Thyroid gland (tissue), 4 donors: ENCODE measurements around the gene SLC44A4.

Experiments used
- POLR2A ChIP-seq, 2 donors: fragments of 450-650 bp; IDR thresholded peaks; one replicate each; pipeline ENCODE4 v1.6.1; 2017; ENCODE audit warnings: antibody characterized with exemption in 2 of 2, mild to moderate bottlenecking in 2 of 2, moderate library complexity in 1 of 2
- TF ChIP-seq, protein P1 (sequence below), 6 experiments: fragments of 200-600 bp in 3 of 6; fragments of 450-650 bp in 3 of 6; sonication (generic) in 3 of 6; IDR thresholded peaks; one replicate each; pipeline ENCODE4 v1.5.1; 2016 to 2019; ENCODE audit warnings: antibody characterized with exemption in 6 of 6, mild to moderate bottlenecking in 2 of 6, inconsistent platforms in 1 of 6, moderate library complexity in 1 of 6

GRCh38 chr6:31865205-31866118 lies 13.3 kb downstream of the SLC44A4 start:
- TF ChIP-seq, protein P1, sequence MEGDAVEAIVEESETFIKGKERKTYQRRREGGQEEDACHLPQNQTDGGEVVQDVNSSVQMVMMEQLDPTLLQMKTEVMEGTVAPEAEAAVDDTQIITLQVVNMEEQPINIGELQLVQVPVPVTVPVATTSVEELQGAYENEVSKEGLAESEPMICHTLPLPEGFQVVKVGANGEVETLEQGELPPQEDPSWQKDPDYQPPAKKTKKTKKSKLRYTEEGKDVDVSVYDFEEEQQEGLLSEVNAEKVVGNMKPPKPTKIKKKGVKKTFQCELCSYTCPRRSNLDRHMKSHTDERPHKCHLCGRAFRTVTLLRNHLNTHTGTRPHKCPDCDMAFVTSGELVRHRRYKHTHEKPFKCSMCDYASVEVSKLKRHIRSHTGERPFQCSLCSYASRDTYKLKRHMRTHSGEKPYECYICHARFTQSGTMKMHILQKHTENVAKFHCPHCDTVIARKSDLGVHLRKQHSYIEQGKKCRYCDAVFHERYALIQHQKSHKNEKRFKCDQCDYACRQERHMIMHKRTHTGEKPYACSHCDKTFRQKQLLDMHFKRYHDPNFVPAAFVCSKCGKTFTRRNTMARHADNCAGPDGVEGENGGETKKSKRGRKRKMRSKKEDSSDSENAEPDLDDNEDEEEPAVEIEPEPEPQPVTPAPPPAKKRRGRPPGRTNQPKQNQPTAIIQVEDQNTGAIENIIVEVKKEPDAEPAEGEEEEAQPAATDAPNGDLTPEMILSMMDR (IDR thresholded peaks at IDR 0.05), result no peak
- no peak for TF ChIP-seq POLR2A (IDR thresholded peaks at IDR 0.05)
